Fibroblast of skin of abdomen (primary cell): ENCODE data around the gene BMP7.
"Not testable (repeated sequence)": the region's sequence is repeated elsewhere in the genome, so short reads cannot be mapped to it uniquely, and the experiment has no call there.

Experiments
- DNase-seq: peaks from one replicate; pipeline ENCODE4 v3.0.0-alpha.2; 2013

The BMP7 gene

GRCh38 chr20:57249073-57249472 is 17.4 kb downstream of the BMP7 start:
- no peak for DNase-seq

- DNase-seq, result no peak
These were observed 18.2 kb downstream of the BMP7 start for GRCh38 chr20:57248132-57248797.

GRCh38 chr20:57247292-57247965 is 19.0 kb downstream of the BMP7 start:
- DNase-seq, result no peak

DNA sequence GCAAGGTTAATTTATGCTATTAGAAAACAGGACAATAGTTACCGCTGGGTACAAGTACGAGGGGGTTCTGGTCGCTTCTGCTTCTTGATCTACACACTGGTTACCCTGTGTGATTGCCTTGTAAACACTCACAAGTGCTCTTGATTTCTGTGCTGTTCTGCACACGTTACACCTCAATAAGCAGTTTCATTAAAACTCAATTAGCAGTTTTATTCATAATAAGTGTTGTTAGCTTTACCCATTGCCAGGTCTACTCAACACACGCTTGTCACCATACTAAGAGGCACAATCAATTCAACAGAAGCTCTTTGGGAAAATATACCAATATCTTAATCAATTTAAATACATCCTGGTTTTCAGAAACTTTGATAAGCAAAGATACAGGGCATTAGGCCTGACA is 20.4 kb downstream of the BMP7 start:
- DNase-seq, result no peak

DNA sequence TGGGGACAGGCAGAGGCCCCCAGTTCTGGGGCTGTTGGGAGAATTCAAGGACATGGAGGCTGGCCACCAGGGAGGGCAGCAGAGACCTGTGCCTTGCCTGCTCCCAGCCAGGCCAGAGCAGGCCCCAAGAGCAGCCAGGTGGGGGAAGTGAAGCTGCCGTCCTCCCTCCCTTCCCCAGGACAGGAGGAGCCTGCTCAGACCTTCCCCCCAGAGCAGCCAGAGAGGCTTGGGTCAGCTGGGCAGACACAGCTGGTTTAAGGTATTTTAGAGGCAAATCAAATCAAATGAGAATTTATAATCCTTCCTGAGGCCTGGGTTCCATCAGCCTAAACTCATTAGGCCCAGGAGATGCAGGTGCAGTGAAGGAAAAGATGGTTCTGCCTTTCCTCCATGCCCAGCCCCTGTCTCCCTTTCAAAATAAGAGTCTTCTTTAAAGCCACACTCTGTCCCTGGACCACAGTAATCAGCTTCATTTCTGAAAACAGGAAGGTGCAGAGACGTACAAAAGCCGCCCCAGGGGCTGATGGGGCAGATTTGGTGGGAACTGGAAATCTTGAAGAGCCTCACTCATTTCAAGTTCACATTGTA is 21.7 kb downstream of the BMP7 start:
- no peak for DNase-seq

DNA sequence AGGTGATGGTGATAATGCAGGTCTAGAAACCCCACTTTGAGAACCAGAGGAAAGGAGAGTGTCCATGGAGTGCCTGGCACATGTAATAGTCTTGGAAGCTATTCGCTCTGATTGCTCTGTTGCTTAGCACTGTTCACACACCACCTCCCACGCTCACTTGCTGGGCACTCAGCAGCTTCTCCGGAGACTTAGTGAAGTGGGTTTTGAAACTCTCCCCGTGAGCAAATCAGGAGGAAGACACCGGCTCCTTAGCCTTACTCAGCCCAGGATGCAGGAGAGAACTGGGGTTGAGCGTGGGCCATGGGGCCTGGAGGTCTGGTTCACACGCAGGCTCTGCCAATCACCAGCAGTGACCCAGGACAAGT is 22.2 kb downstream of the BMP7 start:
- DNase-seq, result no peak

- no peak for DNase-seq
These were observed 22.8 kb downstream of the BMP7 start for GRCh38 chr20:57243480-57244220.

DNA sequence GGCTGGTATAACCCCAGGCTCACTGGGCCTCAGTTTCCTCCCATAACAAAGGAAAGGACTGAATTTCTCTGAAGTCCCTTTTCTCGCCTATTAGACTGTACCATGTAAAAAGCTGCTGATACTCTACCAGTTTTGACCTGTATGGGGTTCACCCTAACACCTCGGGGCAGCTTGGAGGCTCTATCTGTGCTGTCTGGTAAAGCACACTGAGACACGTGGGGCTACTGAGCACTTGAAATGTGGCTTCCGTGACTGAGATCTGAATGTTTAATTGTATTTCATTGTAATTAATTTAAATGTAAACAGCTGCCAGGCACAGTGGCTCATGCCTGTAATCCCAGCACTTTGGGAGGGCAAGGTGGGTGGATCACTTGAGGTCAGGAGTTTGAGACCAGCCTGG is 24.0 kb downstream of the BMP7 start:
- DNase-seq, result no peak

DNA sequence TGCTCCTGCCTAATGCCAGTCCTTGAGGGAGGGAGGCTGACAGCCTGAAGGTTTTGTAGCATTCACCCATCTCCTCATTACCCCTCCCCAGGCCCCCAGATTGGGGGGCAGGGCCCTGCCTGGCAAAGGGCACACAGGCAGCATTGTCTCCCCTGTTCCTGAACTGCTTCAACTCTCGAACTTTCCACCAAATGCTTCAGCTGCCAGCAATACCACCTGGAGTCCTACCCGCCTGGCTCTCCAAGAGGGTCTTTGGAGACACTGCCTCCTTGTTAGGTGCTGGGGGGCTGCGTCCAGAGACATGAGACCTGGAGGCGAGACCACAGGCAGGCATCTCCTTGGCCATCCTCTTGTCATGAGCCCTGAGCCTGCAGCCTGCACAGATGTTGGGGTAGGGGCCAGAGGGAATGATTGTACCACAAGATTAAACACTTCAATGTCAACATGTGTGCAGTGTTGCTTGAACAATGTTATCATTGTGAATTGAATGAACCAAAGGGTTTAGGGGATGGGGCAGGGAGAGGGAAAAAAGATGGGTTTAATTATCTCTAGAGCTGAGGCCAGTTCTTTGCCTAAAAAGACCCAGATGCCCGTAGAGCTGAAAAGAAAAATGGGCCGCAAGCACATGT is 25.0 kb downstream of the BMP7 start:
- DNase-seq, result no peak

GRCh38 chr20:57240581-57241362 is 25.7 kb downstream of the BMP7 start:
- no peak for DNase-seq

GRCh38 chr20:57239725-57240124 is 26.7 kb downstream of the BMP7 start:
- DNase-seq, result not testable (repeated sequence)

DNA sequence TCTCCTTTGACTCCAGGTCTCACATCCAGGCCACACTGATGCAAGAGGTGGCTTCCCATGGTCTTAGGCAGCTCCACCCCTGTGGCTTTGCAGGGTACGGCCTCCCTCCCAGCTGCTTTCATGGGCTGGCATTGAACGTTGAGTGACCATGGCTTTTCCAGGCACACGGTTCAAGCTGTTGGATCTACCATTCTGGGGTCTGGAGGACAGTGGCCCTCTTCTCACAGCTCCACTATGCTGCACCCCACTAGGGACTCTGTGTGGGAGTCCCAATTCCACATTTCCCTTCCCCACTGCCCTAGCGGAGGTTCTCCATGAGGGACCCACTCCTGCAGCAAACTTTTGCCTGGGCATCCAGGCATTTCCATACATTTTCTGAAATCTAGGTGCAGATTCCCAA is 27.1 kb downstream of the BMP7 start:
- DNase-seq, result not testable (repeated sequence)

DNA sequence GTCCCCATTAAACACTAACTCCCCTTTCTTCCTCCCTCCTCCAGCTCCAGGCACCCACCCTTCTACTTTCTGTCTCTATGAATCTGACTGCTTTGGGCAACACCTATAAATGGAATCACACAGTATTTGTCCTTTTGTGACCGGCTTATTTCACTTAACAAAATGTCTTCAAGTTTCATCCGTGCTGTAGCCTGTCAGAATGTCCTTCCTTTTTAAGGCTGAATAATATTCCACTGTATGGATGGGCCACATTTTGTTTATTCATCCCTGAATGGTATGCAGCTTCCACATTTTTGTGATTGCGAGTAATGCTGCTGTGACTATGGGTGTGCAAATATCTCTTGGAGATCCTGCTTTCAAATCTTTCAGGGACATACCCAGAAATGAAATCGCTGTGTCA is 28.4 kb downstream of the BMP7 start:
- no peak for DNase-seq

- no peak for DNase-seq
These were observed 28.9 kb downstream of the BMP7 start for GRCh38 chr20:57237585-57237953.

DNA sequence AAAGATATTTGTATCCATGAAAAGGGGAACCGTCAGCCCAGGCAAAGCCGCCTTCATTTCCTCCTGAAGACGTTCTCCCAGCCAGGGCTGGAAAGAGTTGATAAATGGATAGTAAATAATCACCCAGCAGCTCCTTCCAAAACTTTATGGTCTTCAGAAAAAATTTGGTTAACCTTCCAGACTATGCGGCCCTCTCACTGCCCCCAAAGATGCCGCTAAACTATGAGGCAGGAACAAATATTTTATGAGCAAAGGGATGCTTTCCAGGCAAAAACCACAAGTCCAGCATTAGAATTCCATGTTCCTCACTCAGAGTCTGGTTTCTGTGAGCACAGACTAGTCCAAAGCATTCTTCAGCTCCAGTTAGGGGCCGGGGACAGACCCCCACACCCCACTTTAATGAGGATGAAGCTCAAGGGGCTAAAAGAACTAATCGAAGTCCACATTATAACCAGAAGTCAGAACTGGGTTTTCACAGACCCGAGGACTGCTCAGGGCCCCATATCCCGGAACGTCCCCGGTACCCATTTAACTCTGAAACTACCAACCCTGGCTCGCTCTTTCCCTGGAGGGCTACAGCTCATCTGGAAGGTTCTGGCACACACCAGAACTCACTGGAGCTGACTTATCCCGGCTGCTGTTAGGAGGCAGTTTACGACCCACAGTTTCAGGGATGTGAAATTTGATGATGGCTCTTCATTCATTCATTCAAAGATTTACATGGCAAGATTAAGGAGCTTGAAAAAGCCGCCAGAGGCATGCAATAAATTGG is 29.4 kb downstream of the BMP7 start:
- DNase-seq, result peak; percentile 26

GRCh38 chr20:57234556-57235251 is 31.7 kb downstream of the BMP7 start:
- no peak for DNase-seq

DNA sequence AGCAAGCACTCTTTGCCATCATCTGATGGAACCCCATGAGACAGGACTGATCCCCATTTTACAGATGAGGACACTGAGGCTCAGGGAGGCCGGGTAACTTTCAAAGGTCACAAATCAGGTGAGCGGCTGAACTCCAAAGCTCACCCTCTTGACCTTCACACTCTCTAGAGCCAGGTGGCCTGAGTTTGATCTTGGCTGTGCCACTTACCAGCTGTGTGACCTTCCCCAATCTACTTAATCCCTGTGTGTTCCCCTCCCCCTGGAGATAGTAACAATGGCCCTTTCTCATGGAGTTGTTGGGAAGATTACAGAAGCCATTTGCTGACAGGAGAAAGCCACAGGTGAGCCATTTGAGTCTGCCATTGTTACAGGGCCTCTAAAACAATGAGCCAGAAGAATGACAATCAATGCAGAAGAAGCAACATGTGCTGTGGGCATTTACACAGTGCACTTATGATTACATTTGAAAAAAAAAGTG is 34.5 kb downstream of the BMP7 start:
- DNase-seq, result no peak

DNA sequence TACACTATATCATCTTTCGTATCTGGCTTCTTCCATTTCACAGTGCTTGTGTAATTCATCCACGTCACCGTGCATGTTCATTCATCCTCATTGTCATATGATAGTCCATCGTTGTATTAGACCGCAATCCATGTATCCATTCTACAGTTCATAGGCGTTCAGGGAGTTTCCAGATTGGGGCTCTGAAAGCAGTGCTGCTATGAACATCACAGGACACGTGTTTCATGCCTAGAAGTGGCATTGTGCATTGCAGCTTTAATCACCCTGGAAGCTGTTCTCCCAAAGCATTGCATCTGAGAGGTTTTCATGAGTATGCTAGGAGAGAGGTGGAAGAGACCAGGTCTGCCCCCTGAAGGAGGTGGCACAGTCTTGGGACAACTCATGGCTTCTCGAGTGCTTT is 35.3 kb downstream of the BMP7 start:
- no peak for DNase-seq

- no peak for DNase-seq
These were observed 36.2 kb downstream of the BMP7 start for GRCh38 chr20:57230247-57230646.

- no peak for DNase-seq
These were observed 37.0 kb downstream of the BMP7 start for GRCh38 chr20:57229490-57229889.

GRCh38 chr20:57225830-57226229 is 40.6 kb downstream of the BMP7 start:
- no peak for DNase-seq
